HL-60/S4 treated with phorbol 12-myristate 13-acetate at 8.2 ng/mL for 4 days and 3 days (cell line): ENCODE data around the gene PTPRN2.

Experiments used
- in situ Hi-C: fragments of 300-500 bp; cut with MboI; formaldehyde crosslinking; loops from 2 replicates; pipeline ENCODE4 v1.15.0; 2022; ENCODE audit warnings: low sequenced_read_pairs

The PTPRN2 gene

GRCh38 chr7:157590526-157590925 is 997.1 kb downstream of the PTPRN2 start:
- in situ Hi-C loops: no loop called here

GRCh38 chr7:157589680-157590079 is 997.9 kb downstream of the PTPRN2 start:
- in situ Hi-C loops: no loop called here

GRCh38 chr7:157587805-157588560 is 999.6 kb downstream of the PTPRN2 start:
- in situ Hi-C loops: no loop called here

- in situ Hi-C loops: no loop called here
These were observed 1000.4 kb downstream of the PTPRN2 start for GRCh38 chr7:157587051-157587804.

- in situ Hi-C loops: no loop called here
These were observed 1001.1 kb downstream of the PTPRN2 start for GRCh38 chr7:157586426-157586955.

- in situ Hi-C loops: no loop called here
These were observed 1002.3 kb downstream of the PTPRN2 start for GRCh38 chr7:157585113-157585861.

- in situ Hi-C loops: no loop called here
These were observed 1003.2 kb downstream of the PTPRN2 start for GRCh38 chr7:157584420-157584819.

GRCh38 chr7:157581740-157582139 is 1005.9 kb downstream of the PTPRN2 start:
- in situ Hi-C loops: no loop called here

GRCh38 chr7:157580324-157580723 is 1007.3 kb downstream of the PTPRN2 start:
- in situ Hi-C loops: no loop called here

- in situ Hi-C loops: no loop called here
These were observed 1008.2 kb downstream of the PTPRN2 start for GRCh38 chr7:157579425-157579824.

GRCh38 chr7:157577796-157578339 is 1009.8 kb downstream of the PTPRN2 start:
- in situ Hi-C loops: no loop called here

- in situ Hi-C loops: no loop called here
These were observed 1010.6 kb downstream of the PTPRN2 start for GRCh38 chr7:157577061-157577460.

GRCh38 chr7:157576415-157576814 is 1011.2 kb downstream of the PTPRN2 start:
- in situ Hi-C loops: no loop called here

- in situ Hi-C loops: no loop called here
These were observed 1011.8 kb downstream of the PTPRN2 start for GRCh38 chr7:157575777-157576176.

- in situ Hi-C loops: no loop called here
These were observed 1012.6 kb downstream of the PTPRN2 start for GRCh38 chr7:157574914-157575586.

GRCh38 chr7:157574120-157574825 is 1013.4 kb downstream of the PTPRN2 start:
- in situ Hi-C loops: no loop called here

- in situ Hi-C loops: no loop called here
These were observed 1014.4 kb downstream of the PTPRN2 start for GRCh38 chr7:157573244-157573643.

GRCh38 chr7:157572622-157573021 is 1015.0 kb downstream of the PTPRN2 start:
- in situ Hi-C loops: no loop called here

GRCh38 chr7:157570531-157571200 is 1017.0 kb downstream of the PTPRN2 start:
- in situ Hi-C loops: no loop called here
